Sigmoid colon (tissue), 4 donors: ENCODE measurements around the gene CLPX.

Source experiments
- CTCF ChIP-seq, 4 experiments: fragments of 450-650 bp in 3 of 4; fragments of 200-600 bp in 1 of 4; IDR thresholded peaks; one replicate each; pipeline ENCODE4 v1.5.1; 2016 to 2019; ENCODE audit warnings: antibody characterized with exemption in 4 of 4, mild to moderate bottlenecking in 3 of 4, moderate library complexity in 2 of 4
- POLR2AphosphoS5 ChIP-seq, 4 donors: sonication (generic); formaldehyde crosslinking; IDR thresholded peaks; one replicate each; pipeline ENCODE4 v1.6.1; 2017; ENCODE audit warnings: antibody characterized with exemption in 4 of 4

- no peak for TF ChIP-seq CTCF (IDR thresholded peaks at IDR 0.05)
- no peak for TF ChIP-seq POLR2AphosphoS5 (IDR thresholded peaks at IDR 0.05)
Observed at GRCh38 chr15:65115086-65115485, 70.1 kb downstream of the CLPX start, which contains the start of gene UBAP1L.
